Retinal pigment epithelial cell (primary cell): ENCODE measurements around the gene TNFSF10.

Experiments
- DNase-seq: peaks from one replicate; pipeline ENCODE4 v3.0.0-alpha.2; 2010; ENCODE audit warnings: low read depth
- H3K4me3 ChIP-seq: 2 replicates; pipeline ENCODE4 v1.5.1; 2011; ENCODE audit warnings: mild to moderate bottlenecking, low read length, control low read depth, moderate library complexity
- CTCF ChIP-seq: conservative IDR thresholded peaks from 2 replicates; pipeline ENCODE4 v1.5.1; 2011; ENCODE audit warnings: low read depth, low read length, control low read depth, inconsistent platforms

The TNFSF10 gene

GRCh38 chr3:172467170-172467824 lies 55.9 kb downstream of the TNFSF10 start:
- peak; percentile 70 for DNase-seq
- H3K4me3 ChIP-seq = no peak overlapping the region
- no peak for TF ChIP-seq CTCF

- DNase-seq = no peak
- TF ChIP-seq CTCF = no peak
- H3K4me3 ChIP-seq = no peak overlapping the region
These were observed 56.6 kb downstream of the TNFSF10 start for GRCh38 chr3:172466553-172467130.

GRCh38 chr3:172465281-172465680 lies 57.9 kb downstream of the TNFSF10 start:
- DNase-seq = no peak
- no peak for TF ChIP-seq CTCF
- H3K4me3 ChIP-seq = no peak overlapping the region

GRCh38 chr3:172464306-172464705 lies 58.9 kb downstream of the TNFSF10 start:
- H3K4me3 ChIP-seq = no peak overlapping the region
- no peak for TF ChIP-seq CTCF
- no peak for DNase-seq

- no peak for DNase-seq
- H3K4me3 ChIP-seq = no peak overlapping the region
These were observed 61.6 kb downstream of the TNFSF10 start for GRCh38 chr3:172461530-172462138.

GRCh38 chr3:172456404-172456803 lies 66.8 kb downstream of the TNFSF10 start:
- no peak for TF ChIP-seq CTCF
- DNase-seq = no peak

More at GRCh38 chr3:172461530-172462138, 61.6 kb downstream of the TNFSF10 start:
- peak; percentile 92 for TF ChIP-seq CTCF

More at GRCh38 chr3:172456404-172456803, 66.8 kb downstream of the TNFSF10 start:
- H3K4me3 ChIP-seq = no peak overlapping the region
